Measurements from ENCODE around the gene TUSC2. TPM values are rescaled to one million over a fixed set of nuclear protein-coding genes. Genes with fewer than 3 reads are reported as not detected.

The TUSC2 gene
- total and polyA plus RNA-seq, 10 donors, result 19.4 to 36.5 (median 24.4) TPM

DNA sequence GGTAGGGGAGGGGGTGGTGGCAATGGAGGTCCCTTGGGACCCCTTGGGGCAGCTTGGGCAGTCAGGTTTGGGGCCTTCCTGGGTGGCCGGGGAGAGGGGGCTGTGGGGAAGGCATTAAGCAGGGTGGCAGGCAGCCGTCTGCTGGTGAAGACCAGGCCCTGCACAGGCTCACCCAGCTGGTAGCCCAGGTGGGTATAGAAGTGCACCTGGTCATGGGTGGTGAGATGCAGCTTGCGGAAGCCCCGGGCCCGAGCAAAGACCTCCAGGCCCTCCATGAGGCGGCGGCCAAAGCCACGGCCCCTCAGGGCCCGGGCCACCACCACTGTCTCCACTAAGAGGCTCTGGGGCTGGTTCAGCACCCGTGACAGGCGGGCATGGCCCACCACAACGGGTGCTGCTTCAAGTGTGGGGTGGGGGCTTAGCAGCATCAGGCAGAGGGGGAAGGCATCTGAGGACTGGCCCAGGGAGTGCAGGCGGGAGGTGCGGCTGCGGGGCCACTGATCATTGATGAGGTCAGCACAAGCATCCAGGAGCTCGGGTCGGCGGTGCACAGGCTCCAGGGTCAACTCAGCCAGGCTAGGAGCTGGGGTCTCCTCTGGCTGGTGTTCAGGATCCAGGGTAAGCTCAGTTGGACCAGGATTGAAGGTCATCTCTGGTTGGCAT lies 31.2 kb downstream of the TUSC2 start:
- intact Hi-C loops (cut with DNase I; ENCODE audit: low total_unique reads), result no loop called here

DNA sequence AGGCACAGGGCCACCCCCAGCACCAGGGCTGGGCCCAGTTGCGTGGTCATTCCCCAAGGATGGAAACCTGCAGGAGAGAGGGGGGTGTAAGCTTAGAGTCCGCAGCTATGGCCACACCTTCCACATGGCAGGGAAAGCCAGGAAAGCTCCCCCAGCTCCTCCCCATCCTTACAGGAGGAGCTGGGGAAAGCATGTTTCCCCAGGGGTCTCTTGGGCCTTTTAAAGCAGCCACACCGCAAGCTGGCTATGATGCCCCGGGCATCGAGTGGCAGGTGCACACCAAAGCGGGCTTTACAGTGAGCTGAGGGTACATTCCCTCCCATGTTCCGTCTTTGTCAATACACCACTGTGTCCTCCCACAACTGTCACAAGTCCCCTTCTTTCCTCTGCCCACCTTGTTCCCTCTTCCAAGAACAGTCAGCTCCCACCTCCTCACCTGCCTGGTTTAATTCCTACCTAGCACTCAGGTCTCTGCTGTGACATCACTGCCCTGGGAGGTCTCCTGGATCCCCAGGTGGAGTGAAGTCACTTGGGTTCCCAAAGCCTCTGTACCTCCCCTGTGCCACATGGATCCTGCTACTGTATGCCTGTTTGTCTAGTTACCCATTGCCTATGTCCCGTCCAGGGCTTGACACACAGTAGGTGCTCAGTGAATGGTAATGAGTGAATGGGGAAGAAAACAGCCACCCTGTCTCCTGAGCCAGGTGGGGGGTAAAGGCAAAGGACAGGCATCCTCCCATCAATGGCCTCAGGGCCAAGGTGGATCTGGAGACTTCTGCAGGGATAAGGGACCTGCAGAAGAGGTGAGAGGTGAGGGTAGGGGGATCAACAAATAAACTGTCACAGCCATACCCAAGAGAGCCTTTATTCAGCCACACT lies 32.2 kb downstream of the TUSC2 start:
- Histone ChIP-seq H3K4me1 (peaks cover 33 to 61% (median 49%) of the 10 kb centered on the region in 6 donors), H3K36me3 (peaks cover 0 to 10% (median 0%) of the 10 kb centered on the region in 6 donors), H3K9me3 (no peaks in the 10 kb centered on the region), H3K27ac (no peak overlapping the region), H3K27me3 (replicated peaks in 1 of 7) (no peaks in the 10 kb centered on the region), H3K4me3 (no peak overlapping the region)
- TF ChIP-seq POLR2AphosphoS5 (IDR thresholded peaks at IDR 0.05), result no peak
- TF ChIP-seq, protein P1, sequence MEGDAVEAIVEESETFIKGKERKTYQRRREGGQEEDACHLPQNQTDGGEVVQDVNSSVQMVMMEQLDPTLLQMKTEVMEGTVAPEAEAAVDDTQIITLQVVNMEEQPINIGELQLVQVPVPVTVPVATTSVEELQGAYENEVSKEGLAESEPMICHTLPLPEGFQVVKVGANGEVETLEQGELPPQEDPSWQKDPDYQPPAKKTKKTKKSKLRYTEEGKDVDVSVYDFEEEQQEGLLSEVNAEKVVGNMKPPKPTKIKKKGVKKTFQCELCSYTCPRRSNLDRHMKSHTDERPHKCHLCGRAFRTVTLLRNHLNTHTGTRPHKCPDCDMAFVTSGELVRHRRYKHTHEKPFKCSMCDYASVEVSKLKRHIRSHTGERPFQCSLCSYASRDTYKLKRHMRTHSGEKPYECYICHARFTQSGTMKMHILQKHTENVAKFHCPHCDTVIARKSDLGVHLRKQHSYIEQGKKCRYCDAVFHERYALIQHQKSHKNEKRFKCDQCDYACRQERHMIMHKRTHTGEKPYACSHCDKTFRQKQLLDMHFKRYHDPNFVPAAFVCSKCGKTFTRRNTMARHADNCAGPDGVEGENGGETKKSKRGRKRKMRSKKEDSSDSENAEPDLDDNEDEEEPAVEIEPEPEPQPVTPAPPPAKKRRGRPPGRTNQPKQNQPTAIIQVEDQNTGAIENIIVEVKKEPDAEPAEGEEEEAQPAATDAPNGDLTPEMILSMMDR (IDR thresholded peaks at IDR 0.05 in 8 of 11, conservative IDR thresholded peaks at IDR 0.05 in 3 of 11), result no peak
- no peak for TF ChIP-seq POLR2A (IDR thresholded peaks at IDR 0.05)
- intact Hi-C loops (cut with DNase I; ENCODE audit: low total_unique reads), result no loop called here
- DNase-seq, result no peak
- 91 to 95% (median 91%) methylated on average over 8 of the region's 8 CpGs for WGBS, 5 donors

More for the DNA sequence above, 31.2 kb downstream of the TUSC2 start:
- WGBS, 5 donors, result 90 to 97% (median 95%) methylated on average over 5 to 18 of the region's 18 CpGs
- no peak for TF ChIP-seq POLR2A (IDR thresholded peaks at IDR 0.05)
- peak in 1 of 3 donors; percentile 55 for TF ChIP-seq POLR2AphosphoS5 (IDR thresholded peaks at IDR 0.05)
- TF ChIP-seq, protein P1 (IDR thresholded peaks at IDR 0.05 in 8 of 11, conservative IDR thresholded peaks at IDR 0.05 in 3 of 11), result no peak
- Histone ChIP-seq H3K4me3 (no peak overlapping the region), H3K4me1 (peaks cover 23 to 60% (median 45%) of the 10 kb centered on the region in 6 donors), H3K36me3 (peaks cover 0 to 10% (median 0%) of the 10 kb centered on the region in 6 donors), H3K9me3 (no peaks in the 10 kb centered on the region), H3K27ac (peak overlapping the region in 2 of 8 donors; percentile 96 to 98), H3K27me3 (replicated peaks in 1 of 7) (no peaks in the 10 kb centered on the region)
- no peak for DNase-seq

GRCh38 chr3:50294492-50295403 lies 33.3 kb downstream of the TUSC2 start:
- H3K27me3 ChIP-seq (replicated peaks in 1 of 7), result no peaks in the 10 kb centered on the region
- H3K9me3 ChIP-seq, result no peaks in the 10 kb centered on the region
- peaks cover 26 to 58% (median 42%) of the 10 kb centered on the region in 6 donors for H3K4me1 ChIP-seq
- TF ChIP-seq, protein P1 (IDR thresholded peaks at IDR 0.05 in 8 of 11, conservative IDR thresholded peaks at IDR 0.05 in 3 of 11), result no peak
- H3K4me3 ChIP-seq, result no peak overlapping the region
- 88 to 94% (median 91%) methylated on average over 19 to 22 of the region's 22 CpGs for WGBS, 5 donors
- H3K27ac ChIP-seq, result no peak overlapping the region
- intact Hi-C loops (cut with DNase I; ENCODE audit: low total_unique reads), result no loop called here
- DNase-seq, result no peak
- H3K36me3 ChIP-seq, result peaks cover 0 to 20% (median 6%) of the 10 kb centered on the region in 6 donors
